ENCODE data around the gene RNU1-2.

GRCh38 chr1:16904560-16905109 lies 8.9 kb downstream of the RNU1-2 start:
- TF ChIP-seq ZNF274 (IDR thresholded peaks at IDR 0.05; ENCODE audit: low read depth, low read length) (no peak), SUZ12 (IDR thresholded peaks at IDR 0.05; ENCODE audit: extremely low read depth, insufficient read depth, insufficient read length) (no peak)

Measured in NT2/D1 (cell line).